NT2/D1 (cell line): ENCODE data around the gene PIM1.

Experiments
- SUZ12 ChIP-seq: IDR thresholded peaks from 2 replicates; pipeline ENCODE4 v1.6.1; 2011; ENCODE audit not compliant: insufficient read length, insufficient read depth; ENCODE audit errors: extremely low read depth
- ZNF274 ChIP-seq: IDR thresholded peaks from 2 replicates; pipeline ENCODE4 v1.6.1; 2011; ENCODE audit warnings: mild to moderate bottlenecking, low read depth, low read length

DNA sequence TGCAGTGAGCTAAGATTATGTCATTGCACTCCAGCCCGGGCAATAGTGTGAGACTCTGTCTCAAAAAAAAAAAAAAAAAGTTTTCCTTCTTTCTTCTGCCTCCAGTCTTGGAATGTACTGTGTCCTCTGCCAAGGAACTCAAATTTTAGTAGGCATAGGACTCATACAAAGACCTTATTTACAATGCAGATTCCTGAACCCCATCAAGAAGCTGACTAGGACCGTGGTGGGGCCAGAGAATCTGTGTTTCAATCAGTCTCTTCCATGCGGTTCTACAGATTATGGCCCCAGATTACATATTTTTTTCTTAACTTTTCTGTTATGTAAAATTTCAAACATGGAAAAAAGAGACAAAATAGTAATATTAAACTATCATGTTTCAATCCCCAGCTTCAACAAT lies 29.8 kb upstream of the PIM1 start:
- TF ChIP-seq ZNF274, result no peak
- no peak for TF ChIP-seq SUZ12
